H1 (cell line): ENCODE measurements around the gene MCF2L. TPM values are rescaled to one million over a fixed set of nuclear protein-coding genes. Genes with fewer than 3 reads are reported as not detected.

Experiments
- CTCF ChIA-PET: fragments of 300-600 bp; sonication (Branson Sonifier 250); formaldehyde crosslinking; loops from one replicate; lab custom pipeline; 2021; ENCODE audit not compliant: partially characterized antibody; lab: Charles Lee
- POLR2A ChIA-PET: fragments of 300-600 bp; sonication (Branson Sonifier 250); formaldehyde crosslinking; loops from one replicate; lab custom pipeline; 2021; ENCODE audit warnings: inconsistent platforms; ENCODE audit not compliant: partially characterized antibody; lab: Charles Lee
- DNase-seq, 2 experiments: peaks; one replicate each; pipeline versions ENCODE4 v3.0.0 to v3.0.0-alpha.2; 2010 to 2022; ENCODE audit warnings: low spot score in 2 of 2, low read depth in 1 of 2, mixed read lengths in 1 of 2
- FAIRE-seq: peaks from 2 replicates; lab custom pipeline; 2011; peaks lifted over from hg19 to GRCh38; lab: Jason Lieb, UNC
- H2AFZ ChIP-seq: 2 replicates; pipeline ENCODE4 v1.8.1; 2012; ENCODE audit warnings: low read length, inconsistent platforms
- H2AK5ac ChIP-seq: 2 replicates; pipeline ENCODE4 v1.6.1; 2013; ENCODE audit warnings: low read depth, low read length
- H2BK120ac ChIP-seq: replicated peaks from 2 replicates; pipeline ENCODE3; 2013; ENCODE audit warnings: low read depth, low read length, inconsistent platforms
- H2BK12ac ChIP-seq: 2 replicates; pipeline ENCODE4 v1.6.1; 2013; ENCODE audit warnings: low read depth, low read length
- H2BK15ac ChIP-seq: 2 replicates; pipeline ENCODE4 v1.6.1; 2013; ENCODE audit warnings: low read length
- H2BK20ac ChIP-seq: 2 replicates; pipeline ENCODE4 v1.6.1; 2013; ENCODE audit warnings: low read length
- H2BK5ac ChIP-seq: 2 replicates; pipeline ENCODE4 v1.6.1; 2013; ENCODE audit warnings: low read depth, low read length
- H3K14ac ChIP-seq: 2 replicates; pipeline ENCODE4 v1.6.1; 2013; ENCODE audit warnings: inconsistent platforms; ENCODE audit not compliant: insufficient read length
- H3K18ac ChIP-seq: 2 replicates; pipeline ENCODE4 v1.6.1; 2013; ENCODE audit warnings: low read length; ENCODE audit errors: extremely low read depth
- H3K23ac ChIP-seq: 2 replicates; pipeline ENCODE4 v1.6.1; 2013; ENCODE audit warnings: inconsistent platforms; ENCODE audit not compliant: insufficient read length
- H3K23me2 ChIP-seq: 2 replicates; pipeline ENCODE4 v1.6.1; 2013; ENCODE audit warnings: low read depth, low read length
- H3K27ac ChIP-seq: 2 replicates; pipeline ENCODE4 v1.6.1; 2011; ENCODE audit warnings: low read depth, low read length, inconsistent platforms
- H3K27me3 ChIP-seq, 4 experiments: replicated peaks in 1 of 4; 1 replicate in 1 of 4; 2 replicates in 3 of 4; pipeline versions ENCODE4 v1.6.1 to v1.8.1; 2011 to 2013; ENCODE audit warnings: low read length in 3 of 4, mild to moderate bottlenecking in 3 of 4, inconsistent platforms in 2 of 4, mixed read lengths in 2 of 4, moderate library complexity in 1 of 4; ENCODE audit not compliant: control insufficient read depth in 3 of 4, insufficient read depth in 3 of 4; ENCODE audit errors: extremely low read depth in 1 of 4
- H3K36me3 ChIP-seq, 4 experiments: 2 replicates each; pipeline versions ENCODE4 v1.6.1 to v1.8.1; 2011 to 2013; ENCODE audit warnings: mild to moderate bottlenecking in 4 of 4, low read length in 3 of 4, moderate library complexity in 2 of 4, control low read depth in 1 of 4, inconsistent platforms in 1 of 4; ENCODE audit not compliant: insufficient read depth in 4 of 4, control insufficient read depth in 2 of 4
- H3K4ac ChIP-seq: replicated peaks from 2 replicates; pipeline ENCODE3; 2013; ENCODE audit warnings: low read length, low read depth, mixed read lengths, inconsistent platforms; ENCODE audit not compliant: insufficient read length
- H3K4me1 ChIP-seq, 4 experiments: replicated peaks in 1 of 4; 1 replicate in 1 of 4; 2 replicates in 3 of 4; pipeline versions ENCODE4 v1.6.1 to v1.8.1; 2011 to 2013; ENCODE audit warnings: low read length in 3 of 4, inconsistent platforms in 2 of 4, mixed read lengths in 1 of 4; ENCODE audit not compliant: insufficient read depth in 4 of 4, control insufficient read depth in 3 of 4
- H3K4me2 ChIP-seq, 2 experiments: 2 replicates each; pipeline versions ENCODE4 v1.6.1 to v1.8.1; 2011 to 2013; ENCODE audit warnings: low read depth in 2 of 2, low read length in 2 of 2, control low read depth in 1 of 2, inconsistent platforms in 1 of 2, mild to moderate bottlenecking in 1 of 2; ENCODE audit not compliant: insufficient read depth in 1 of 2
- H3K4me3 ChIP-seq, 4 experiments: fragments of 200-600, 300-600 bp in 1 of 4; sonication (generic), shearing (Covaris generic), sonication (Bioruptor Twin) in 1 of 4; 2 replicates each; pipeline versions ENCODE4 v1.5.1 to v1.8.1; 2011 to 2016; ENCODE audit warnings: low read length in 4 of 4, low read depth in 3 of 4, control low read depth in 2 of 4, inconsistent platforms in 2 of 4, mild to moderate bottlenecking in 2 of 4, mixed read lengths in 1 of 4, moderate library complexity in 1 of 4; ENCODE audit not compliant: insufficient read depth in 2 of 4; ENCODE audit errors: extremely low read depth in 1 of 4
- H3K56ac ChIP-seq: replicated peaks from 2 replicates; pipeline ENCODE3; 2013; ENCODE audit warnings: low read depth, mild to moderate bottlenecking, mixed read lengths, low read length, inconsistent platforms; ENCODE audit not compliant: insufficient read length
- H3K79me1 ChIP-seq: 2 replicates; pipeline ENCODE4 v1.6.1; 2013; ENCODE audit warnings: low read depth, low read length, control low read depth
- H3K79me2 ChIP-seq, 2 experiments: 2 replicates each; pipeline versions ENCODE4 v1.6.1 to v1.8.1; 2012 to 2013; ENCODE audit warnings: low read length in 2 of 2, mild to moderate bottlenecking in 2 of 2, inconsistent platforms in 1 of 2; ENCODE audit not compliant: insufficient read depth in 2 of 2, control insufficient read depth in 1 of 2
- H3K9ac ChIP-seq, 4 experiments: replicated peaks in 1 of 4; 1 replicate in 1 of 4; 2 replicates in 3 of 4; pipeline versions ENCODE4 v1.6.1 to v1.8.1; 2011 to 2013; ENCODE audit warnings: low read depth in 3 of 4, low read length in 3 of 4, control low read depth in 2 of 4, mild to moderate bottlenecking in 2 of 4, moderate library complexity in 2 of 4, inconsistent platforms in 1 of 4; ENCODE audit errors: extremely low read depth in 1 of 4
- H3K9me3 ChIP-seq, 2 experiments: 2 replicates each; pipeline versions ENCODE4 v1.6.1 to v1.8.1; 2012 to 2013; ENCODE audit warnings: mild to moderate bottlenecking in 2 of 2, moderate library complexity in 2 of 2, control low read depth in 1 of 2, inconsistent platforms in 1 of 2, low read depth in 1 of 2, low read length in 1 of 2, mixed read lengths in 1 of 2; ENCODE audit not compliant: insufficient read depth in 2 of 2
- H4K20me1 ChIP-seq, 2 experiments: replicated peaks in 1 of 2; 2 replicates each; pipeline versions ENCODE3 to v1.8.1; 2011 to 2013; ENCODE audit warnings: inconsistent platforms in 2 of 2, low read length in 2 of 2, mild to moderate bottlenecking in 1 of 2; ENCODE audit not compliant: insufficient read depth in 2 of 2, control insufficient read depth in 1 of 2
- H4K5ac ChIP-seq: 2 replicates; pipeline ENCODE4 v1.6.1; 2013; ENCODE audit warnings: low read length, low read depth, mixed read lengths, inconsistent platforms; ENCODE audit not compliant: insufficient read length
- H4K8ac ChIP-seq: 2 replicates; pipeline ENCODE4 v1.8.0; 2013; ENCODE audit warnings: mild to moderate bottlenecking, moderate library complexity, low read length, inconsistent platforms; ENCODE audit not compliant: insufficient read depth; ENCODE audit errors: extremely low read depth
- H4K91ac ChIP-seq: replicated peaks from 2 replicates; pipeline ENCODE3; 2013; ENCODE audit warnings: low read length, mixed read lengths, inconsistent platforms; ENCODE audit not compliant: insufficient read length
- CTCF ChIP-seq, 3 experiments: IDR thresholded peaks; 1 replicate in 2 of 3; 2 replicates in 1 of 3; pipeline versions ENCODE4 v1.5.1 to v1.6.1; 2011; ENCODE audit warnings: low read length in 3 of 3, mild to moderate bottlenecking in 3 of 3, inconsistent platforms in 2 of 3, low read depth in 1 of 3, moderate library complexity in 1 of 3; ENCODE audit not compliant: insufficient read depth in 1 of 3; ENCODE audit errors: control extremely low read depth in 1 of 3
- EP300 ChIP-seq, 2 experiments: IDR thresholded peaks; 1 replicate in 1 of 2; 2 replicates in 1 of 2; pipeline ENCODE4 v1.6.1; 2011 to 2012; ENCODE audit warnings: low read depth in 2 of 2, low read length in 2 of 2, mild to moderate bottlenecking in 2 of 2, borderline replicate concordance in 1 of 2, inconsistent platforms in 1 of 2, moderate library complexity in 1 of 2
- WGBS, 2 experiments: shearing (Covaris generic) in 1 of 2; methylation state at CpG; one replicate each; pipeline versions ENCODE4 v1.1.6 to v1.1.7; 2013 to 2015; ENCODE audit warnings: low lambda C conversion rate in 2 of 2, mixed read lengths in 2 of 2, inconsistent platforms in 1 of 2, low coverage in 1 of 2, missing lambda C conversion rate in 1 of 2; ENCODE audit not compliant: insufficient replicate concordance in 2 of 2, insufficient coverage in 1 of 2, insufficient read length in 1 of 2; ENCODE audit errors: extremely low coverage in 1 of 2, missing lambda C conversion rate in 1 of 2; 5-methylcytosine and 5-hydroxymethylcytosine counted together
- polyA plus RNA-seq, 7 experiments: library from polyadenylated mRNA; depleted of rRNA in 3 of 7; stranded (reverse) in 5 of 7; unstranded in 2 of 7; fragments of >200 nt in 5 of 7; fragments of 200-250 nt in 2 of 7; gene quantifications; 1 replicate in 5 of 7; 2 replicates in 1 of 7; 4 replicates in 1 of 7; pipeline versions ENCODE4 v1.2.1 to v1.2.3, GENCODE V29; 2011 to 2013; ENCODE audit warnings: missing spikeins in 2 of 7, mixed read lengths in 2 of 7
- total RNA-seq: library from RNA; stranded (reverse); fragmentation: NEBNext Ultra II Directional; extraction: Animal tissue kit (Norgen Biotek cat#: 25700); gene quantifications from 2 replicates; pipeline ENCODE4 v1.2.1, GENCODE V29; 2021

MCF2L gene
- total and polyA plus RNA-seq, 2 of the 8 experiments (the other 6 are each of a cell fraction or from before 2014, with no cell fraction given) = 10.1 to 24.4 TPM

- 82% methylated on average over 1 of the region's 1 CpG; no CpG with 5 or more reads in 1 of the 2 experiments for WGBS, 2 experiments
- CTCF ChIA-PET = no interaction called here
- TF ChIP-seq CTCF (IDR thresholded peaks at IDR 0.05; ENCODE audit: control extremely low read depth in 1 of 3, insufficient read depth in 1 of 3, low read depth in 1 of 3, low read length in 3 of 3) = no peak
- no peak for TF ChIP-seq EP300 (IDR thresholded peaks at IDR 0.05; ENCODE audit: borderline replicate concordance in 1 of 2, low read depth in 2 of 2, low read length in 2 of 2)
These were observed 88.1 kb downstream of the MCF2L start for GRCh38 chr13:113057084-113057483.

More at GRCh38 chr13:113057084-113057483, 88.1 kb downstream of the MCF2L start:
- Histone ChIP-seq H2BK15ac (no peak overlapping the region), H3K23ac (no peak overlapping the region), H4K20me1 (peaks cover 0 to 6% of the 10 kb centered on the region in 2 experiments), H3K4me2 (no peak overlapping the region), H3K4me3 (no peak overlapping the region), H2BK12ac (no peak overlapping the region), H3K4me1 (peaks cover 0 to 6% (median 2%) of the 10 kb centered on the region in 4 experiments; a peak in 2 of 7 replicates), H3K36me3 (no peaks in the 10 kb centered on the region; a peak in 1 of 8 replicates), H4K5ac (no peak overlapping the region), H4K8ac (no peak overlapping the region), H2BK20ac (no peak overlapping the region), H3K18ac (no peak overlapping the region), H3K56ac (no peak overlapping the region), H2AFZ (no peak overlapping the region), H3K27ac (no peak overlapping the region), H2BK5ac (no peak overlapping the region), H3K9ac (no peak overlapping the region), H3K4ac (no peak overlapping the region), H3K79me2 (no peaks in the 10 kb centered on the region), H3K14ac (no peak overlapping the region), H2BK120ac (no peak overlapping the region), H3K23me2 (peaks cover 15% of the 10 kb centered on the region; the same call in 1 of the 2 replicates), H3K79me1 (no peaks in the 10 kb centered on the region), H2AK5ac (no peak overlapping the region), H3K9me3 (peaks cover 0 to 8% of the 10 kb centered on the region in 2 experiments; a peak in 1 of 4 replicates), H3K27me3 (no peaks in the 10 kb centered on the region), H4K91ac (no peak overlapping the region)
- FAIRE-seq (no peak), DNase-seq (no peak)
- POLR2A ChIA-PET = interaction anchor here (0.7 kb wide), 2 partner anchors 37 to 74 kb away, joined by 3 read pairs; no protein-coding TSS in a partner anchor
